ENCODE data around the gene ATP2A1. TPM values are rescaled to one million over a fixed set of nuclear protein-coding genes. Genes with fewer than 3 reads are reported as not detected.

The ATP2A1 gene
- total RNA-seq, 1 experiment from 2014 or later = 10.7 TPM

- intact Hi-C loops (cut with micrococcal nuclease; ENCODE audit: unreplicated experiment) = no loop called here
- H3K79me2 ChIP-seq (ENCODE audit: low read depth) = peaks cover 42% of the 10 kb centered on the region
- H3F3A ChIP-seq (ENCODE audit: insufficient read depth, low read depth) = peaks cover 11% of the 10 kb centered on the region; the same call in 1 of the 2 replicates
- no peak overlapping the region for H3K27ac ChIP-seq
- DNase-seq = no peak
- peak overlapping the region; percentile 67; the same call in 1 of the 2 replicates for H3K4me3 ChIP-seq
- POLR2A ChIA-PET (ENCODE audit: unreplicated experiment) = interaction anchor here (0.6 kb wide), 1 partner anchor 1079 kb away, joined by 3 read pairs; no protein-coding TSS in a partner anchor
- H4K20me1 ChIP-seq (ENCODE audit: insufficient read depth) = peaks cover 11% of the 10 kb centered on the region; the same call in 1 of the 2 replicates
- no peak for TF ChIP-seq CTCF (conservative IDR thresholded peaks at IDR 0.05)
- no peak for TF ChIP-seq EZH2 (IDR thresholded peaks at IDR 0.05; ENCODE audit: low read depth)
- H3K4me2 ChIP-seq = peak overlapping the region; percentile 97
- BruUV-seq (replicated peaks) = TSS peak; percentile 58
- no peak overlapping the region for H2AFZ ChIP-seq
- peaks cover 20% of the 10 kb centered on the region for H3K4me1 ChIP-seq (replicated peaks; ENCODE audit: insufficient read depth)
- no peaks in the 10 kb centered on the region for H3K9me3 ChIP-seq (ENCODE audit: insufficient read depth, low read depth)
- H3K27me3 ChIP-seq (ENCODE audit: insufficient read depth, low read depth) = no peaks in the 10 kb centered on the region
- CTCF ChIA-PET = interaction anchor here (0.6 kb wide), 1 partner anchor 24 kb away, joined by 4 read pairs; no protein-coding TSS in a partner anchor
- no peaks in the 10 kb centered on the region for H3K9me2 ChIP-seq (ENCODE audit: insufficient read depth)
- H3K36me3 ChIP-seq (ENCODE audit: low read depth) = 0 out of 2 replicates have a peak, but pooled peaks cover 11% of the 10 kb centered on the region
These were observed 13.1 kb upstream of the ATP2A1 start for GRCh38 chr16:28865001-28865688.

- no peak overlapping the region for H3K4me3 ChIP-seq
- ChIA-PET POLR2A (ENCODE audit: unreplicated experiment) (interaction anchor here (0.7 kb wide), 1 partner anchor 1632 kb away, joined by 4 read pairs; no protein-coding TSS in a partner anchor), CTCF (interaction anchor here (0.6 to 1.0 kb wide), 2 partner anchors 24 to 58 kb away, joined by 4 to 13 read pairs; no protein-coding TSS in a partner anchor)
These were observed 12.4 kb upstream of the ATP2A1 start for GRCh38 chr16:28865722-28866453.

More at GRCh38 chr16:28865722-28866453, 12.4 kb upstream of the ATP2A1 start:
- DNase-seq = no peak
- Histone ChIP-seq H3F3A (ENCODE audit: insufficient read depth, low read depth) (peaks cover 7% of the 10 kb centered on the region; the same call in 1 of the 2 replicates), H4K20me1 (ENCODE audit: insufficient read depth) (peaks cover 11% of the 10 kb centered on the region; the same call in 1 of the 2 replicates), H3K36me3 (ENCODE audit: low read depth) (0 out of 2 replicates have a peak, but pooled peaks cover 11% of the 10 kb centered on the region), H3K4me1 (replicated peaks; ENCODE audit: insufficient read depth) (peaks cover 20% of the 10 kb centered on the region), H3K4me2 (no peak overlapping the region), H3K79me2 (ENCODE audit: low read depth) (peaks cover 42% of the 10 kb centered on the region), H3K9me3 (ENCODE audit: insufficient read depth, low read depth) (no peaks in the 10 kb centered on the region), H3K9me2 (ENCODE audit: insufficient read depth) (no peaks in the 10 kb centered on the region), H3K27me3 (ENCODE audit: insufficient read depth, low read depth) (no peaks in the 10 kb centered on the region), H3K27ac (no peak overlapping the region), H2AFZ (no peak overlapping the region)
- BruUV-seq (replicated peaks) = no TSS peak
- TF ChIP-seq CTCF (conservative IDR thresholded peaks at IDR 0.05) (no peak), EZH2 (IDR thresholded peaks at IDR 0.05; ENCODE audit: low read depth) (no peak)
- intact Hi-C loops (cut with micrococcal nuclease; ENCODE audit: unreplicated experiment) = no loop called here
